Astrocyte (in vitro differentiated cells and primary cell): Measurements from ENCODE around the gene HDAC2.

Source experiments
- CTCF ChIP-seq: IDR thresholded peaks from 2 replicates; pipeline ENCODE4 v1.5.1; 2011; ENCODE audit warnings: low read depth, mild to moderate bottlenecking, inconsistent platforms, low read length, moderate library complexity; ENCODE audit not compliant: insufficient read depth
- EZH2 ChIP-seq: IDR thresholded peaks from 2 replicates; pipeline ENCODE4 v1.6.1; 2012; ENCODE audit warnings: mild to moderate bottlenecking, low read length, inconsistent platforms; ENCODE audit not compliant: insufficient read depth

- TF ChIP-seq CTCF (no peak), EZH2 (no peak)
Measured at GRCh38 chr6:113924312-113924723, 46.6 kb downstream of the HDAC2 start.
